WTC11 (cell line): ENCODE results near the gene CACNA2D4. TPM values are rescaled to one million over a fixed set of nuclear protein-coding genes. Genes with fewer than 3 reads are reported as not detected.

Experiments
- ATAC-seq: fragments of 200-7000 bp; cut with Tn5 transposase; 2 replicates; pipeline ENCODE4 v1.10.0; 2021; ENCODE audit warnings: mild to moderate bottlenecking, moderate library complexity
- CTCF ChIA-PET: fragments of 300-600 bp; sonication (Branson Sonifier 250); formaldehyde crosslinking; loops from one replicate; lab custom pipeline; 2021; ENCODE audit warnings: antibody characterized with exemption; lab: Charles Lee
- POLR2A ChIA-PET: fragments of 350-600 bp; sonication (Branson Sonifier 250); formaldehyde crosslinking; loops from one replicate; lab custom pipeline; 2021; ENCODE audit warnings: antibody characterized with exemption; lab: Charles Lee
- DNase-seq: peaks from one replicate; pipeline ENCODE4 v3.0.0; 2021; ENCODE audit warnings: low spot score
- H3K27ac Mint-ChIP-seq: 2 replicates; pipeline ENCODE4 v1.8.0; 2021; ENCODE audit warnings: mixed read lengths
- H3K27me3 Mint-ChIP-seq: 2 replicates; pipeline ENCODE4 v1.8.0; 2021; ENCODE audit warnings: low read depth, mild to moderate bottlenecking, moderate library complexity, mixed read lengths
- H3K36me3 Mint-ChIP-seq: 2 replicates; pipeline ENCODE4 v1.8.0; 2021; ENCODE audit warnings: mixed read lengths
- H3K4me1 Mint-ChIP-seq: 2 replicates; pipeline ENCODE4 v1.8.0; 2022; ENCODE audit warnings: mixed read lengths
- H3K4me3 Mint-ChIP-seq: 2 replicates; pipeline ENCODE4 v1.8.0; 2021; ENCODE audit warnings: mild to moderate bottlenecking, moderate library complexity, mixed read lengths
- H3K9me3 Mint-ChIP-seq: 2 replicates; pipeline ENCODE4 v1.8.0; 2021; ENCODE audit warnings: mixed read lengths
- AR ChIP-seq: fragments of 250-450 bp; sonication (Bioruptor Pico); IDR thresholded peaks from 2 replicates; pipeline ENCODE4 v1.9.0; 2021; ENCODE audit warnings: mild to moderate bottlenecking
- ARID4B ChIP-seq: sonication (generic); formaldehyde crosslinking; IDR thresholded peaks from 2 replicates; pipeline ENCODE4 v1.8.0; 2023; ENCODE audit warnings: missing genetic modification reagents, mild to moderate bottlenecking, borderline replicate concordance
- ATF2 ChIP-seq: sonication (generic); formaldehyde crosslinking; IDR thresholded peaks from 2 replicates; pipeline ENCODE4 v1.8.1; 2022; ENCODE audit warnings: low read depth, missing genetic modification reagents, borderline replicate concordance
- CBFB ChIP-seq: sonication (generic); formaldehyde crosslinking; IDR thresholded peaks from 2 replicates; pipeline ENCODE4 v1.8.1; 2022; ENCODE audit warnings: mild to moderate bottlenecking, low read depth, missing genetic modification reagents
- CDX4 ChIP-seq: fragments of 250-450 bp; sonication (Bioruptor Pico); IDR thresholded peaks from 2 replicates; pipeline ENCODE4 v1.9.0; 2021; ENCODE audit warnings: moderate library complexity, mild to moderate bottlenecking, inconsistent platforms, borderline replicate concordance
- E2F1 ChIP-seq: sonication (generic); formaldehyde crosslinking; IDR thresholded peaks from 2 replicates; pipeline ENCODE4 v1.8.0; 2022; ENCODE audit warnings: mild to moderate bottlenecking, missing genetic modification reagents
- E2F5 ChIP-seq: sonication (generic); formaldehyde crosslinking; IDR thresholded peaks from 2 replicates; pipeline ENCODE4 v1.8.1; 2022; ENCODE audit warnings: mild to moderate bottlenecking, moderate library complexity, missing genetic modification reagents
- ELF4 ChIP-seq: sonication (generic); formaldehyde crosslinking; IDR thresholded peaks from 2 replicates; pipeline ENCODE4 v1.8.1; 2022; ENCODE audit warnings: low read depth, mild to moderate bottlenecking, moderate library complexity, missing genetic modification reagents
- ESRRA ChIP-seq: sonication (generic); formaldehyde crosslinking; IDR thresholded peaks from 2 replicates; pipeline ENCODE4 v1.8.1; 2022; ENCODE audit warnings: mild to moderate bottlenecking, missing genetic modification reagents, borderline replicate concordance
- FOXK1 ChIP-seq: sonication (generic); formaldehyde crosslinking; IDR thresholded peaks from 2 replicates; pipeline ENCODE4 v1.8.0; 2022; ENCODE audit warnings: mild to moderate bottlenecking, moderate library complexity, missing genetic modification reagents
- GABPB1 ChIP-seq: sonication (generic); formaldehyde crosslinking; IDR thresholded peaks from 2 replicates; pipeline ENCODE4 v1.8.1; 2023; ENCODE audit warnings: mild to moderate bottlenecking, missing genetic modification reagents
- GRHL2 ChIP-seq: fragments of 250-450 bp; sonication (Bioruptor Pico); IDR thresholded peaks from 2 replicates; pipeline ENCODE4 v1.8.0; 2022; ENCODE audit warnings: mild to moderate bottlenecking, moderate library complexity; ENCODE audit not compliant: insufficient replicate concordance, severe bottlenecking
- GTF2I ChIP-seq: fragments of 250-450 bp; sonication (Bioruptor Pico); conservative IDR thresholded peaks from 2 replicates; pipeline ENCODE4 v1.4.0; 2021; ENCODE audit warnings: mild to moderate bottlenecking
- KAT7 ChIP-seq: sonication (generic); formaldehyde crosslinking; IDR thresholded peaks from 2 replicates; pipeline ENCODE4 v1.8.1; 2023; ENCODE audit warnings: missing genetic modification reagents, mild to moderate bottlenecking, borderline replicate concordance
- MAX ChIP-seq: sonication (generic); formaldehyde crosslinking; IDR thresholded peaks from 2 replicates; pipeline ENCODE4 v1.8.0; 2022; ENCODE audit warnings: mild to moderate bottlenecking, missing genetic modification reagents
- NR1H2 ChIP-seq: sonication (generic); formaldehyde crosslinking; IDR thresholded peaks from 2 replicates; pipeline ENCODE4 v1.9.0; 2021; ENCODE audit warnings: mild to moderate bottlenecking, moderate library complexity, missing genetic modification reagents
- OVOL2 ChIP-seq: fragments of 250-450 bp; sonication (Bioruptor Pico); IDR thresholded peaks from 2 replicates; pipeline ENCODE4 v1.9.0; 2021; ENCODE audit warnings: mild to moderate bottlenecking, borderline replicate concordance
- RELA ChIP-seq: sonication (generic); formaldehyde crosslinking; IDR thresholded peaks from 2 replicates; pipeline ENCODE4 v1.8.1; 2022; ENCODE audit warnings: missing genetic modification reagents, mild to moderate bottlenecking, borderline replicate concordance
- SP1 ChIP-seq: sonication (generic); formaldehyde crosslinking; conservative IDR thresholded peaks from 2 replicates; pipeline ENCODE4 v1.8.1; 2022; ENCODE audit warnings: missing genetic modification reagents
- USF1 ChIP-seq: sonication (generic); formaldehyde crosslinking; IDR thresholded peaks from 2 replicates; pipeline ENCODE4 v1.8.0; 2022; ENCODE audit warnings: mild to moderate bottlenecking, missing genetic modification reagents
- ZNF317 ChIP-seq: sonication (generic); formaldehyde crosslinking; IDR thresholded peaks from 2 replicates; pipeline ENCODE4 v1.8.1; 2023; ENCODE audit warnings: low read depth, mild to moderate bottlenecking, moderate library complexity, missing genetic modification reagents, borderline replicate concordance
- ZNF671 ChIP-seq: fragments of 250-450 bp; sonication (Bioruptor Pico); IDR thresholded peaks from 2 replicates; pipeline ENCODE4 v1.8.0; 2021; ENCODE audit warnings: mild to moderate bottlenecking
- total RNA-seq: library from RNA; stranded (reverse); gene quantifications from 3 replicates; pipeline ENCODE4 v1.2.3, GENCODE V29; 2021

Gene CACNA2D4
- total RNA-seq, 1 experiment from 2014 or later, result 0.04 TPM

- no peak for TF ChIP-seq ARID4B
Observed at GRCh38 chr12:1879633-1880032, 38.8 kb downstream of the CACNA2D4 start (continued).

- no peak for ATAC-seq
- POLR2A ChIA-PET, result no interaction called here
- TF ChIP-seq GRHL2, result no peak
- no peak for TF ChIP-seq GABPB1 (CRISPR knock-in tag)
- no peak for TF ChIP-seq ELF4 (CRISPR knock-in tag)
- TF ChIP-seq FOXK1, result no peak
- no peak for TF ChIP-seq ZNF317 (CRISPR knock-in tag)
- TF ChIP-seq RELA (CRISPR knock-in tag), result no peak
- TF ChIP-seq OVOL2 (CRISPR knock-in tag), result no peak
- TF ChIP-seq E2F1 (CRISPR knock-in tag), result no peak
- TF ChIP-seq ESRRA, result no peak
- TF ChIP-seq MAX (CRISPR knock-in tag), result no peak
- TF ChIP-seq CBFB (CRISPR knock-in tag), result no peak
- TF ChIP-seq AR (CRISPR knock-in tag), result no peak
- H3K27me3 Mint-ChIP-seq, result no peaks in the 10 kb centered on the region
- CTCF ChIA-PET, result no interaction called here
- H3K27ac Mint-ChIP-seq, result no peak overlapping the region
- DNase-seq, result no peak
- no peaks in the 10 kb centered on the region for H3K9me3 Mint-ChIP-seq
- H3K36me3 Mint-ChIP-seq, result no peaks in the 10 kb centered on the region
- no peaks in the 10 kb centered on the region for H3K4me1 Mint-ChIP-seq
- no peak overlapping the region for H3K4me3 Mint-ChIP-seq
Observed at GRCh38 chr12:1878695-1879094, 39.8 kb downstream of the CACNA2D4 start.

- H3K27ac Mint-ChIP-seq, result no peak overlapping the region
- no peaks in the 10 kb centered on the region for H3K9me3 Mint-ChIP-seq
- ATAC-seq (no peak), DNase-seq (no peak)
- CTCF ChIA-PET, result no interaction called here
- no peaks in the 10 kb centered on the region for H3K4me1 Mint-ChIP-seq
- POLR2A ChIA-PET, result no interaction called here
- H3K36me3 Mint-ChIP-seq, result no peaks in the 10 kb centered on the region
- H3K27me3 Mint-ChIP-seq, result no peaks in the 10 kb centered on the region
- H3K4me3 Mint-ChIP-seq, result no peak overlapping the region
- TF ChIP-seq ATF2 (CRISPR knock-in tag), result no peak
- no peak for TF ChIP-seq GTF2I (CRISPR knock-in tag)
- TF ChIP-seq E2F5, result no peak
- TF ChIP-seq KAT7 (CRISPR knock-in tag), result no peak
- TF ChIP-seq RELA (CRISPR knock-in tag), result no peak
- TF ChIP-seq ZNF671, result no peak
- TF ChIP-seq SP1 (CRISPR knock-in tag), result no peak
- TF ChIP-seq CBFB (CRISPR knock-in tag), result no peak
- no peak for TF ChIP-seq GRHL2
- TF ChIP-seq USF1 (CRISPR knock-in tag), result no peak
- TF ChIP-seq CDX4 (CRISPR knock-in tag), result no peak
- TF ChIP-seq NR1H2, result no peak
Observed at GRCh38 chr12:1878214-1878613, 40.2 kb downstream of the CACNA2D4 start.
